PC-9 (cell line): ENCODE data around the gene NET1. TPM values are rescaled to one million over a fixed set of nuclear protein-coding genes. Genes with fewer than 3 reads are reported as not detected.

Experiments
- BruUV-seq: library from RNA; stranded (reverse); fragments of 400-500 nt; replicated peaks from 2 replicates; lab custom pipeline; 2021; lab: Mats Ljungman, UMichigan
- CTCF ChIA-PET: fragments of 300-600 bp; sonication (Branson Sonifier 250); formaldehyde crosslinking; loops from one replicate; lab custom pipeline; 2022; ENCODE audit warnings: antibody characterized with exemption; lab: Charles Lee
- POLR2A ChIA-PET: fragments of 300-600 bp; sonication (Branson Sonifier 250); formaldehyde crosslinking; loops from one replicate; lab custom pipeline; 2022; ENCODE audit warnings: antibody characterized with exemption; ENCODE audit not compliant: unreplicated experiment; lab: Charles Lee
- DNase-seq, 2 experiments: peaks; one replicate each; pipeline versions ENCODE4 v3.0.0 to v3.0.0-alpha.2; 2015 to 2022; ENCODE audit warnings: mixed read lengths in 1 of 2
- H2AFZ ChIP-seq: fragments of 200-600 bp; sonication (generic); 2 replicates; pipeline ENCODE4 v1.8.1; 2017; ENCODE audit warnings: antibody characterized with exemption
- H3F3A ChIP-seq: fragments of 200-600 bp; sonication (generic); 2 replicates; pipeline ENCODE4 v1.8.1; 2017; ENCODE audit warnings: antibody characterized with exemption, mild to moderate bottlenecking, low read depth; ENCODE audit not compliant: insufficient read depth
- H3K27ac ChIP-seq: fragments of 200-600 bp; sonication (generic); 2 replicates; pipeline ENCODE4 v1.6.1; 2016; ENCODE audit warnings: mixed run types
- H3K27me3 ChIP-seq: fragments of 200-600 bp; sonication (generic); 2 replicates; pipeline ENCODE4 v1.6.1; 2016; ENCODE audit warnings: low read depth, mixed run types; ENCODE audit not compliant: insufficient read depth
- H3K36me3 ChIP-seq: fragments of 200-600 bp; sonication (generic); 2 replicates; pipeline ENCODE4 v1.6.1; 2016; ENCODE audit warnings: low read depth, mixed run types
- H3K4me1 ChIP-seq: fragments of 200-600 bp; sonication (generic); replicated peaks from 2 replicates; pipeline ENCODE4 v1.6.1; 2016; ENCODE audit warnings: mixed run types; ENCODE audit not compliant: insufficient read depth
- H3K4me2 ChIP-seq: fragments of 200-600 bp; sonication (generic); 2 replicates; pipeline ENCODE4 v1.6.1; 2017; ENCODE audit warnings: mixed run types
- H3K4me3 ChIP-seq: fragments of 200-600 bp; sonication (generic); 2 replicates; pipeline ENCODE4 v1.6.1; 2016; ENCODE audit warnings: mixed run types
- H3K79me2 ChIP-seq: fragments of 200-600 bp; sonication (generic); 2 replicates; pipeline ENCODE4 v1.6.1; 2017; ENCODE audit warnings: low read depth, mixed run types
- H3K9me2 ChIP-seq: fragments of 200-600 bp; sonication (generic); 2 replicates; pipeline ENCODE4 v1.8.1; 2017; ENCODE audit warnings: mild to moderate bottlenecking; ENCODE audit not compliant: insufficient read depth
- H3K9me3 ChIP-seq: fragments of 200-600 bp; sonication (generic); 2 replicates; pipeline ENCODE4 v1.8.1; 2016; ENCODE audit warnings: low read depth; ENCODE audit not compliant: insufficient read depth
- H4K20me1 ChIP-seq: fragments of 200-600 bp; sonication (generic); 2 replicates; pipeline ENCODE4 v1.8.1; 2017; ENCODE audit not compliant: insufficient read depth
- EZH2 ChIP-seq: fragments of 200-600 bp; sonication (generic); IDR thresholded peaks from 2 replicates; pipeline ENCODE4 v1.8.0; 2017; ENCODE audit warnings: antibody characterized with exemption, low read depth
- intact Hi-C: fragments of 100-400 bp; cut with micrococcal nuclease; formaldehyde crosslinking; loops from one replicate; pipeline ENCODE4 v1.10.0; 2022; ENCODE audit not compliant: unreplicated experiment
- total RNA-seq: library from RNA; stranded (reverse); gene quantifications from 2 replicates; pipeline ENCODE4 v1.2.3, GENCODE V29; 2021
- TF ChIP-seq, protein P1 (sequence below): fragments of 200-600 bp; sonication (generic); conservative IDR thresholded peaks from 2 replicates; pipeline ENCODE4 v1.6.1; 2017; ENCODE audit warnings: mixed run types, antibody characterized with exemption, mild to moderate bottlenecking, moderate library complexity

The NET1 gene
- total RNA-seq, 1 experiment from 2014 or later: 150 TPM

DNA sequence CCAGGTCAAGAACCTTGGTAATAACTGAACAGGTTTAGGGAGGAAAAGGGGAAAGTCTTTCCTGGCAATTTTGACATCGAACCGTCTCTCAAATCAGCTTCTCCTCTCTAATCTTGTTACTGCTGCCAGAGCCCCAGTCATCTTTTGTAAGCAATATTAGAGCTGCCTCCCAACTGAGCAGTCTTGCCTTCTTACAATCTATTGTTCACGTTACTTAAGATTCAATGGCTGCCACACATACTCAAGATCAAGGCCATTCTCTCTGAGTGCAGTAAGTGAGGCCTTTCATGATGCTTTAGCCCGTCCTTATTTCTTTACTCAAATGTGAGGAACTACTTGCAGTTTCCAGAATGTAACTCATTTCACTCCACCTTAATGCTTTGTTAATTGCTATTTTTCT lies 12.4 kb downstream of the NET1 start:
- 0 out of 2 replicates have a peak, but pooled peaks cover 4% of the 10 kb centered on the region for H3F3A ChIP-seq
- BruUV-seq: no TSS peak
- TF ChIP-seq, protein P1, sequence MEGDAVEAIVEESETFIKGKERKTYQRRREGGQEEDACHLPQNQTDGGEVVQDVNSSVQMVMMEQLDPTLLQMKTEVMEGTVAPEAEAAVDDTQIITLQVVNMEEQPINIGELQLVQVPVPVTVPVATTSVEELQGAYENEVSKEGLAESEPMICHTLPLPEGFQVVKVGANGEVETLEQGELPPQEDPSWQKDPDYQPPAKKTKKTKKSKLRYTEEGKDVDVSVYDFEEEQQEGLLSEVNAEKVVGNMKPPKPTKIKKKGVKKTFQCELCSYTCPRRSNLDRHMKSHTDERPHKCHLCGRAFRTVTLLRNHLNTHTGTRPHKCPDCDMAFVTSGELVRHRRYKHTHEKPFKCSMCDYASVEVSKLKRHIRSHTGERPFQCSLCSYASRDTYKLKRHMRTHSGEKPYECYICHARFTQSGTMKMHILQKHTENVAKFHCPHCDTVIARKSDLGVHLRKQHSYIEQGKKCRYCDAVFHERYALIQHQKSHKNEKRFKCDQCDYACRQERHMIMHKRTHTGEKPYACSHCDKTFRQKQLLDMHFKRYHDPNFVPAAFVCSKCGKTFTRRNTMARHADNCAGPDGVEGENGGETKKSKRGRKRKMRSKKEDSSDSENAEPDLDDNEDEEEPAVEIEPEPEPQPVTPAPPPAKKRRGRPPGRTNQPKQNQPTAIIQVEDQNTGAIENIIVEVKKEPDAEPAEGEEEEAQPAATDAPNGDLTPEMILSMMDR: no peak
- no peak for TF ChIP-seq EZH2
- ChIA-PET POLR2A (interaction anchor here (0.7 kb wide), 1 partner anchor 226 kb away, joined by 5 read pairs; no protein-coding TSS in a partner anchor), CTCF (no interaction called here)
- no peaks in the 10 kb centered on the region for H3K9me3 ChIP-seq
- no peak overlapping the region for H3K4me2 ChIP-seq
- peaks cover 67% of the 10 kb centered on the region for H3K79me2 ChIP-seq
- H3K27me3 ChIP-seq: no peaks in the 10 kb centered on the region
- no peak overlapping the region for H3K4me3 ChIP-seq
- H3K9me2 ChIP-seq: no peaks in the 10 kb centered on the region
- H3K36me3 ChIP-seq: 0 out of 2 replicates have a peak, but pooled peaks cover 7% of the 10 kb centered on the region
- no peak overlapping the region for H3K27ac ChIP-seq
- H3K4me1 ChIP-seq: no peaks in the 10 kb centered on the region
- no peak overlapping the region for H2AFZ ChIP-seq
- DNase-seq: no peak
- intact Hi-C loops: no loop called here
- no peaks in the 10 kb centered on the region for H4K20me1 ChIP-seq

DNA sequence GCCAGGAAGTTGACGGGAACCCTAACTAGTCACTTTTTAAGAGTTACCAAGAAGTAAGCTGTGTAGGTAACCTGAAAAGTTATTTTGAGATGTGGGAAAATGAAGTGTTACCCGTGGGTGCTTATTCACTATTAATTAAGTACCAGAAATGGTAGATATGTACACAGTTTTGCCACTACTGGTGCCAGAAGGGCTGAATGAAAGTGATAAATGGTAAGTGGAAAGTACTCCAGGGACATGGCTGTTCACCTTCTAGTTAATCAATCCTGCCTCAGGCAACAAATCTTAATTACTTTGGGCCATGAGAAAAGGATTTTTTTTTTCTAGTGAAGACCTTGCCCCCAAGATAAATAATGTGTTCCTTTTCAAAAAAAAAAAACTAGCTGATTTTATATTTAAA lies 15.8 kb downstream of the NET1 start:
- CTCF ChIA-PET: interaction anchor here (0.6 to 0.7 kb wide), 2 partner anchors 127 to 618 kb away, joined by 3 to 9 read pairs; no protein-coding TSS in a partner anchor
- intact Hi-C loops: no loop called here
- Histone ChIP-seq H3K27ac (no peak overlapping the region), H3K79me2 (peaks cover 37% of the 10 kb centered on the region), H3K4me2 (no peak overlapping the region), H3K4me1 (no peaks in the 10 kb centered on the region; the same call in 1 of the 2 replicates), H3F3A (0 out of 2 replicates have a peak, but pooled peaks cover 4% of the 10 kb centered on the region), H4K20me1 (no peaks in the 10 kb centered on the region), H3K9me3 (no peaks in the 10 kb centered on the region), H2AFZ (no peak overlapping the region), H3K4me3 (no peak overlapping the region), H3K27me3 (no peaks in the 10 kb centered on the region), H3K9me2 (no peaks in the 10 kb centered on the region), H3K36me3 (peaks cover 22% of the 10 kb centered on the region)
- BruUV-seq: no TSS peak
- DNase-seq: no peak
- TF ChIP-seq, protein P1: no peak
- no peak for TF ChIP-seq EZH2
- POLR2A ChIA-PET: interaction anchor here (0.7 kb wide), 1 partner anchor 277 kb away, joined by 19 read pairs; no protein-coding TSS in a partner anchor

DNA sequence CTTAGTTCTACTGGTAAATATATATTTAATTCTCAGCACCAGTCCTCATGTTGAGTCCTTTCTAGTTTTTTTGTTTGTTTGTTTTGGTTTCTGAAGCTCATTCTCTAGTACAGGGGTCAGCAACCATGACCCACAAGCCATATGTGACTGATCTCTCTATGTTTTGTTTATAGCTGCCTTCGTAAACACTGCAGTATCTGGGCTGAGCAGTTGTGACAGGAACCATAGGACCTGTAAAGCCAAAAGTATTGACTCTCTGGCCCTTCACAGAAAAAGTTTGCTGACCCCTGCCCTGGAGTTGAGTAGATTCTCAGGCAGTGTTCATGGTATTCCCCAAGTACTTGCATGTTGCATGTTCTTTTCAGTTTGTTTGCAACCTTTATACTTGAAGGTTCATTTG lies 20.8 kb downstream of the NET1 start:
- Histone ChIP-seq H3F3A (0 out of 2 replicates have a peak, but pooled peaks cover 3% of the 10 kb centered on the region), H3K79me2 (peaks cover 17% of the 10 kb centered on the region), H3K9me3 (no peaks in the 10 kb centered on the region), H3K4me1 (peaks cover 10% of the 10 kb centered on the region; the same call in 1 of the 2 replicates), H3K9me2 (no peaks in the 10 kb centered on the region), H3K27ac (peak overlapping the region; percentile 43; the same call in 1 of the 2 replicates), H3K4me3 (no peak overlapping the region), H3K27me3 (no peaks in the 10 kb centered on the region), H2AFZ (no peak overlapping the region), H4K20me1 (no peaks in the 10 kb centered on the region), H3K36me3 (peaks cover 22% of the 10 kb centered on the region), H3K4me2 (no peak overlapping the region)
- ChIA-PET POLR2A (interaction anchor here (0.6 kb wide), 1 partner anchor 422 kb away, joined by 6 read pairs; no protein-coding TSS in a partner anchor), CTCF (interaction anchor here (0.7 to 1.7 kb wide), 3 partner anchors 10 to 583 kb away, joined by 3 to 9 read pairs (median 3); no protein-coding TSS in a partner anchor)
- intact Hi-C loops: loop anchor here (5.0 to 10.0 kb wide), 4 partner anchors 51 to 972 kb away; no protein-coding TSS in a partner anchor
- no peak for DNase-seq
- TF ChIP-seq, protein P1: no peak
- no peak for TF ChIP-seq EZH2
- BruUV-seq: no TSS peak
